GM12878 (cell line): Measurements from ENCODE around the gene CLCNKB. TPM values are rescaled to one million over a fixed set of nuclear protein-coding genes. Genes with fewer than 3 reads are reported as not detected.

Experiments
- ATAC-seq: fragments of 200-7000 bp; cut with Tn5 transposase; 3 replicates; pipeline ENCODE4 v1.9.1; 2020; ENCODE audit warnings: mild to moderate bottlenecking, moderate library complexity
- BruUV-seq: library from RNA; stranded (reverse); fragments of 400-500 nt; replicated peaks from 2 replicates; lab custom pipeline; 2021; lab: Mats Ljungman, UMichigan
- CTCF ChIA-PET: fragments of 300-600 bp; sonication (Branson Sonifier 250); formaldehyde crosslinking; extraction: SDS; loops from one replicate; lab custom pipeline; 2021; ENCODE audit warnings: inconsistent platforms; lab: Yijun Ruan, JAX
- POLR2A ChIA-PET: fragments of 350-600 bp; formaldehyde crosslinking; extraction: SDS; loops from one replicate; lab custom pipeline; 2021; ENCODE audit warnings: inconsistent platforms; lab: Charles Lee
- RAD21 ChIA-PET: fragments of 300-600 bp; sonication (Branson Sonifier 250); formaldehyde crosslinking; loops from one replicate; lab custom pipeline; 2023; ENCODE audit warnings: antibody characterized with exemption; ENCODE audit not compliant: unreplicated experiment; lab: Charles Lee
- SMC1A ChIA-PET: fragments of 300-600 bp; sonication (Branson Sonifier 250); formaldehyde crosslinking; loops from one replicate; lab custom pipeline; 2023; ENCODE audit not compliant: unreplicated experiment, uncharacterized antibody; lab: Charles Lee
- DNase-seq: peaks from one replicate; pipeline ENCODE4 v3.0.0-alpha.2; 2011; ENCODE audit warnings: low read depth, low spot score
- FAIRE-seq: peaks from 3 replicates; lab custom pipeline; 2011; peaks lifted over from hg19 to GRCh38; lab: Jason Lieb, UNC
- H2AFZ ChIP-seq: 2 replicates; pipeline ENCODE4 v1.6.0; 2011; ENCODE audit warnings: low read depth, low read length, control low read depth; ENCODE audit not compliant: control insufficient read depth
- H3K27ac ChIP-seq: 2 replicates; pipeline ENCODE4 v1.5.1; 2011; ENCODE audit warnings: control low read depth; ENCODE audit not compliant: control insufficient read depth, insufficient read depth
- H3K27me3 ChIP-seq, 2 experiments: replicated peaks in 1 of 2; 2 replicates each; pipeline versions ENCODE4 v1.6.0 to v1.6.1; 2011; ENCODE audit warnings: low read length in 1 of 2; ENCODE audit not compliant: control insufficient read depth in 2 of 2, insufficient read depth in 2 of 2
- H3K36me3 ChIP-seq, 2 experiments: 2 replicates each; pipeline ENCODE4 v1.5.1; 2011; ENCODE audit warnings: low read length in 1 of 2; ENCODE audit not compliant: control insufficient read depth in 2 of 2, insufficient read depth in 2 of 2
- H3K4me1 ChIP-seq: 2 replicates; pipeline ENCODE4 v1.6.1; 2011; ENCODE audit warnings: mild to moderate bottlenecking, low read length, moderate library complexity, mixed read lengths; ENCODE audit not compliant: control insufficient read depth, insufficient read depth
- H3K4me2 ChIP-seq: 2 replicates; pipeline ENCODE4 v1.6.0; 2011; ENCODE audit warnings: control low read depth; ENCODE audit not compliant: control insufficient read depth, insufficient read depth
- H3K4me3 ChIP-seq: fragments of 200-600 bp; sonication (generic); 2 replicates; pipeline ENCODE4 v1.5.1; 2016
- H3K79me2 ChIP-seq: 2 replicates; pipeline ENCODE4 v1.6.0; 2011; ENCODE audit warnings: low read length; ENCODE audit not compliant: control insufficient read depth, insufficient read depth
- H3K9ac ChIP-seq: 2 replicates; pipeline ENCODE4 v1.8.0; 2011; ENCODE audit warnings: low read length, control low read depth, mixed read lengths; ENCODE audit not compliant: control insufficient read depth, insufficient read depth
- H3K9me3 ChIP-seq: replicated peaks from 3 replicates; pipeline ENCODE4 v1.5.1; 2011; ENCODE audit warnings: mild to moderate bottlenecking, low read length; ENCODE audit not compliant: control insufficient read depth, insufficient read depth
- H4K20me1 ChIP-seq: 2 replicates; pipeline ENCODE4 v1.6.0; 2011; ENCODE audit not compliant: control insufficient read depth, insufficient read depth
- ATF3 ChIP-seq: IDR thresholded peaks from 2 replicates; pipeline ENCODE4 v1.6.1; 2011; ENCODE audit warnings: low read depth, mild to moderate bottlenecking, low read length, moderate library complexity, borderline replicate concordance; ENCODE audit errors: extremely low read depth
- CBX3 ChIP-seq: fragments of 200-600 bp; sonication (generic); IDR thresholded peaks from 2 replicates; pipeline ENCODE4 v1.6.1; 2016; ENCODE audit warnings: low read depth, borderline replicate concordance
- ESRRA ChIP-seq: IDR thresholded peaks from 2 replicates; pipeline ENCODE4 v1.6.1; 2012; ENCODE audit warnings: mild to moderate bottlenecking, low read length, improper control_type of control experiment
- IKZF1 ChIP-seq: fragments of 450-650 bp; conservative IDR thresholded peaks from 2 replicates; pipeline ENCODE4 v1.6.1; 2017; ENCODE audit warnings: antibody characterized with exemption, mild to moderate bottlenecking
- IKZF2 ChIP-seq, 2 experiments: fragments of 450-650 bp; IDR thresholded peaks; 2 replicates each; pipeline ENCODE4 v1.6.1; 2017; ENCODE audit warnings: mild to moderate bottlenecking in 2 of 2, moderate library complexity in 2 of 2
- MXI1 ChIP-seq: fragments of 150-350 bp; IDR thresholded peaks from 2 replicates; pipeline ENCODE4 v1.6.1; 2011; ENCODE audit warnings: low read depth, mild to moderate bottlenecking, inconsistent platforms, low read length, improper control_type of control experiment
- MYC ChIP-seq: IDR thresholded peaks from 2 replicates; pipeline ENCODE4 v1.6.1; 2011; ENCODE audit warnings: mild to moderate bottlenecking, low read length, moderate library complexity, inconsistent platforms; ENCODE audit not compliant: insufficient read depth, insufficient replicate concordance, insufficient read length, severe bottlenecking
- TAF1 ChIP-seq: IDR thresholded peaks from 2 replicates; pipeline ENCODE4 v1.6.1; 2011; ENCODE audit warnings: mild to moderate bottlenecking, low read depth, low read length, borderline replicate concordance
- WGBS: methylation state at CpG from one replicate; pipeline ENCODE4 v1.1.6; 2016; ENCODE audit warnings: low lambda C conversion rate; ENCODE audit not compliant: insufficient replicate concordance, insufficient coverage; ENCODE audit errors: missing lambda C conversion rate; 5-methylcytosine and 5-hydroxymethylcytosine counted together
- in situ Hi-C: fragments of 300-500 bp; cut with MboI; formaldehyde crosslinking; loops from 9 replicates; pipeline ENCODE4 v1.14.3; 2018; ENCODE audit warnings: mixed read lengths
- intact Hi-C: fragments of 100-400 bp; cut with micrococcal nuclease; formaldehyde crosslinking; loops from one replicate; pipeline ENCODE4 v1.14.2; 2022; ENCODE audit not compliant: unreplicated experiment
- polyA plus RNA-seq, 11 experiments: library from polyadenylated mRNA; depleted of rRNA in 4 of 11; unstranded in 6 of 11; stranded (reverse) in 5 of 11; fragments of >200 nt; fragmentation: Nextera tagmentation in 4 of 11; fragmentation: Illumina TruSeq in 1 of 11; extraction: Ambion mirVana in 4 of 11; extraction: Trizol in 1 of 11; gene quantifications; 1 replicate in 1 of 11; 2 replicates in 10 of 11; pipeline versions ENCODE4 v1.2.1 to v1.2.3, GENCODE V29; 2011 to 2016; ENCODE audit warnings: inconsistent platforms in 2 of 11, missing spikeins in 2 of 11, low read depth in 1 of 11
- total RNA-seq, 4 experiments: library from RNA; depleted of rRNA in 3 of 4; stranded (reverse); fragments of >200 nt in 3 of 4; fragmentation: Illumina TruSeq in 1 of 4; extraction: Trizol in 1 of 4; gene quantifications; 2 replicates each; pipeline versions ENCODE4 v1.2.1 to v1.2.3, GENCODE V29; 2013 to 2021
- TF ChIP-seq, protein P1 (sequence below), 3 experiments: IDR thresholded peaks in 2 of 3; conservative IDR thresholded peaks in 1 of 3; 2 replicates each; pipeline ENCODE4 v1.5.1; 2011; ENCODE audit warnings: low read depth in 3 of 3, low read length in 3 of 3, mild to moderate bottlenecking in 3 of 3, control low read depth in 2 of 3, moderate library complexity in 2 of 3, inconsistent platforms in 1 of 3, mixed read lengths in 1 of 3; ENCODE audit not compliant: control insufficient read depth in 2 of 3, insufficient read depth in 1 of 3; ENCODE audit errors: extremely low read depth in 1 of 3
- TF ChIP-seq, protein P2 (sequence below): fragments of 150-350 bp; IDR thresholded peaks from 2 replicates; pipeline ENCODE4 v1.6.1; 2014; ENCODE audit warnings: mild to moderate bottlenecking, low read depth, low read length

CLCNKB gene
- total and polyA plus RNA-seq, 10 of the 15 experiments (the other 5 are each of a cell fraction or from before 2014, with no cell fraction given), result 0.05 TPM; not detected in 9

- TF ChIP-seq, protein P1, sequence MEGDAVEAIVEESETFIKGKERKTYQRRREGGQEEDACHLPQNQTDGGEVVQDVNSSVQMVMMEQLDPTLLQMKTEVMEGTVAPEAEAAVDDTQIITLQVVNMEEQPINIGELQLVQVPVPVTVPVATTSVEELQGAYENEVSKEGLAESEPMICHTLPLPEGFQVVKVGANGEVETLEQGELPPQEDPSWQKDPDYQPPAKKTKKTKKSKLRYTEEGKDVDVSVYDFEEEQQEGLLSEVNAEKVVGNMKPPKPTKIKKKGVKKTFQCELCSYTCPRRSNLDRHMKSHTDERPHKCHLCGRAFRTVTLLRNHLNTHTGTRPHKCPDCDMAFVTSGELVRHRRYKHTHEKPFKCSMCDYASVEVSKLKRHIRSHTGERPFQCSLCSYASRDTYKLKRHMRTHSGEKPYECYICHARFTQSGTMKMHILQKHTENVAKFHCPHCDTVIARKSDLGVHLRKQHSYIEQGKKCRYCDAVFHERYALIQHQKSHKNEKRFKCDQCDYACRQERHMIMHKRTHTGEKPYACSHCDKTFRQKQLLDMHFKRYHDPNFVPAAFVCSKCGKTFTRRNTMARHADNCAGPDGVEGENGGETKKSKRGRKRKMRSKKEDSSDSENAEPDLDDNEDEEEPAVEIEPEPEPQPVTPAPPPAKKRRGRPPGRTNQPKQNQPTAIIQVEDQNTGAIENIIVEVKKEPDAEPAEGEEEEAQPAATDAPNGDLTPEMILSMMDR (IDR thresholded peaks at IDR 0.05 in 2 of 3, conservative IDR thresholded peaks at IDR 0.05 in 1 of 3; ENCODE audit: control insufficient read depth in 2 of 3, extremely low read depth in 1 of 3, insufficient read depth in 1 of 3, low read depth in 3 of 3, low read length in 3 of 3), result no peak
- no peak for TF ChIP-seq ATF3
- TF ChIP-seq ESRRA, result no peak
- TF ChIP-seq IKZF1, result no peak
- TF ChIP-seq MYC, result no peak
- TF ChIP-seq, all 136 proteins: peak for 0
Measured at GRCh38 chr1:16070640-16071355, 27.2 kb downstream of the CLCNKB start (continued).

DNA sequence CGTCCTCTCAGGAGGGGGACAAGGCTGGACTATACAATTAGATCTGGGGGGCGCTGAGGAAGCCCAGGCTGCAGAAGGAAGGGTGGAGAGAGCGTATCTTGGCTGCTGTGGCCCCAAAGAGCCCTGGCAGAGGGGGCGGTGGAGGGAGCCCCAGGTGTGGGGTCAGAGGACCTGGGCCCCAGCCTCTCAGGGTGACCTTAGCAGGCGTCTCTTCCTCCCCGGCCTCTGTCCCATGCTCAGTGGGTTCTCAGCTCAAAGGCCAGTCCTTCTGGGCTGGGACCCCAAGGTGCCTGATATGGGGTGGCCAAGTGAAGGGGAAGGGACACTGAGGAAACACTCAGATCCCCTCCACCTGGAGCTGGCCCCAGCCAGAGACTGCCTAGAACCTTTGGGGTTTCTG is 28.0 kb downstream of the CLCNKB start:
- Histone ChIP-seq H3K4me2 (no peak overlapping the region), H3K9me3 (no peaks in the 10 kb centered on the region), H3K27me3 (peaks cover 1 to 3% of the 10 kb centered on the region in 2 experiments; a peak in 2 of 4 replicates), H4K20me1 (no peaks in the 10 kb centered on the region), H3K4me3 (no peak overlapping the region), H3K4me1 (no peaks in the 10 kb centered on the region), H3K9ac (no peak overlapping the region), H3K36me3 (no peaks in the 10 kb centered on the region), H3K79me2 (no peaks in the 10 kb centered on the region), H2AFZ (no peak overlapping the region), H3K27ac (no peak overlapping the region)
- ChIA-PET POLR2A (no interaction called here), RAD21 (interaction anchor here (1.3 kb wide), 1 partner anchor 61 kb away, joined by 4 read pairs; no protein-coding TSS in a partner anchor), SMC1A (no interaction called here), CTCF (interaction anchor here (1.4 to 5.7 kb wide), 4 partner anchors 8 to 280 kb away, joined by 3 to 42 read pairs (median 6); no protein-coding TSS in a partner anchor)
- no peak for TF ChIP-seq IKZF2 (IDR thresholded peaks at IDR 0.05)
- TF ChIP-seq CBX3, result no peak
- TF ChIP-seq TAF1, result no peak
- TF ChIP-seq, protein P2, sequence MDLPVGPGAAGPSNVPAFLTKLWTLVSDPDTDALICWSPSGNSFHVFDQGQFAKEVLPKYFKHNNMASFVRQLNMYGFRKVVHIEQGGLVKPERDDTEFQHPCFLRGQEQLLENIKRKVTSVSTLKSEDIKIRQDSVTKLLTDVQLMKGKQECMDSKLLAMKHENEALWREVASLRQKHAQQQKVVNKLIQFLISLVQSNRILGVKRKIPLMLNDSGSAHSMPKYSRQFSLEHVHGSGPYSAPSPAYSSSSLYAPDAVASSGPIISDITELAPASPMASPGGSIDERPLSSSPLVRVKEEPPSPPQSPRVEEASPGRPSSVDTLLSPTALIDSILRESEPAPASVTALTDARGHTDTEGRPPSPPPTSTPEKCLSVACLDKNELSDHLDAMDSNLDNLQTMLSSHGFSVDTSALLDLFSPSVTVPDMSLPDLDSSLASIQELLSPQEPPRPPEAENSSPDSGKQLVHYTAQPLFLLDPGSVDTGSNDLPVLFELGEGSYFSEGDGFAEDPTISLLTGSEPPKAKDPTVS, result no peak
- no peak for TF ChIP-seq MXI1
- ATAC-seq (no peak), FAIRE-seq (no peak), DNase-seq (no peak)
- 51% methylated on average over 6 of the region's 6 CpGs for WGBS
- in situ Hi-C loops, result no loop called here
- intact Hi-C loops, result no loop called here
- no TSS peak for BruUV-seq
